HFF-Myc (cell line): ENCODE data around the gene IFNGR2.

Experiments used
- DNase-seq: peaks from one replicate; pipeline ENCODE4 v3.0.0-alpha.2; 2011; ENCODE audit warnings: low read depth; ENCODE audit errors: extremely low read depth
- H3K4me3 ChIP-seq: replicated peaks from 2 replicates; pipeline ENCODE4 v1.5.1; 2011; ENCODE audit warnings: low read depth, mild to moderate bottlenecking, control low read depth, low read length
- TF ChIP-seq, protein P1 (sequence below): IDR thresholded peaks from 2 replicates; pipeline ENCODE4 v1.5.1; 2012; ENCODE audit warnings: mild to moderate bottlenecking, low read depth, low read length, control low read depth; ENCODE audit errors: missing control alignments

The IFNGR2 gene

DNA sequence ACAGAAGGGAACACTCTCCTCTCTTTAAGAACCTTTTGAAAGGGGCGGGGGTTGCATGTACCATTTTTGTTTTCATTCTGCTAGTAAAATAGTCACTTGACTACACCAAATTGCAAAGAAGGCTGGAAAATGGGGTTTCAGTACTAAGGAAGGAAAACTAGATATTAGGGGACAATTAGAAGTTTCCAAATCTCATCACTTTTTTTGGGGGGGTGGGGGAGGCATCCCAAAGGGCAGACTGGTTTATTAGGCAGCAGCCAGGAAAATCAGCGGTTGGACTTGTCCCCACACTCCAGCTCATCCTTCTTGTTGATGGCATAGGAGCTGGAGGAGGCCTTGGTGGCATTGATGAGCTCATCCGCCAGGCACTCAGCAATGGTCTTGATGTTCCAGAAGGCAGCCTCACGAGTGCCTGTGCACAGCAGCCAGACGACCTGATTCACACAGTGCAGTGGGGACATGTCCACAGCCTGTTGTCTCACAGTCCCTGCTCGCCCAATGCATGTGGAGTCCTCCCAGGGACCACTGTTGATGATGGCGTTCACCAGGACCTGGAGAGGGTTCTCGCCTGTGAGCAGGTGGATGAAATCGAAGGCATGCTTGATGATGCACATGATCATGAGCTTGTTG, 78.2 kb downstream of the IFNGR2 start:
- TF ChIP-seq, protein P1, sequence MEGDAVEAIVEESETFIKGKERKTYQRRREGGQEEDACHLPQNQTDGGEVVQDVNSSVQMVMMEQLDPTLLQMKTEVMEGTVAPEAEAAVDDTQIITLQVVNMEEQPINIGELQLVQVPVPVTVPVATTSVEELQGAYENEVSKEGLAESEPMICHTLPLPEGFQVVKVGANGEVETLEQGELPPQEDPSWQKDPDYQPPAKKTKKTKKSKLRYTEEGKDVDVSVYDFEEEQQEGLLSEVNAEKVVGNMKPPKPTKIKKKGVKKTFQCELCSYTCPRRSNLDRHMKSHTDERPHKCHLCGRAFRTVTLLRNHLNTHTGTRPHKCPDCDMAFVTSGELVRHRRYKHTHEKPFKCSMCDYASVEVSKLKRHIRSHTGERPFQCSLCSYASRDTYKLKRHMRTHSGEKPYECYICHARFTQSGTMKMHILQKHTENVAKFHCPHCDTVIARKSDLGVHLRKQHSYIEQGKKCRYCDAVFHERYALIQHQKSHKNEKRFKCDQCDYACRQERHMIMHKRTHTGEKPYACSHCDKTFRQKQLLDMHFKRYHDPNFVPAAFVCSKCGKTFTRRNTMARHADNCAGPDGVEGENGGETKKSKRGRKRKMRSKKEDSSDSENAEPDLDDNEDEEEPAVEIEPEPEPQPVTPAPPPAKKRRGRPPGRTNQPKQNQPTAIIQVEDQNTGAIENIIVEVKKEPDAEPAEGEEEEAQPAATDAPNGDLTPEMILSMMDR: no peak
- no peak for DNase-seq
- no peak overlapping the region for H3K4me3 ChIP-seq
